HG03565 (cell line): ENCODE results near the gene DHX58.

ENCODE experiments used
- ATAC-seq: cut with Tn5 transposase; IDR thresholded peaks from one replicate; pipeline ENCODE4 v1.9.1; 2021; ENCODE audit warnings: mild to moderate bottlenecking, moderate library complexity; ENCODE audit not compliant: unreplicated experiment

DHX58 gene

GRCh38 chr17:42087736-42088705, 24.5 kb downstream of the DHX58 start:
- no peak for ATAC-seq

DNA sequence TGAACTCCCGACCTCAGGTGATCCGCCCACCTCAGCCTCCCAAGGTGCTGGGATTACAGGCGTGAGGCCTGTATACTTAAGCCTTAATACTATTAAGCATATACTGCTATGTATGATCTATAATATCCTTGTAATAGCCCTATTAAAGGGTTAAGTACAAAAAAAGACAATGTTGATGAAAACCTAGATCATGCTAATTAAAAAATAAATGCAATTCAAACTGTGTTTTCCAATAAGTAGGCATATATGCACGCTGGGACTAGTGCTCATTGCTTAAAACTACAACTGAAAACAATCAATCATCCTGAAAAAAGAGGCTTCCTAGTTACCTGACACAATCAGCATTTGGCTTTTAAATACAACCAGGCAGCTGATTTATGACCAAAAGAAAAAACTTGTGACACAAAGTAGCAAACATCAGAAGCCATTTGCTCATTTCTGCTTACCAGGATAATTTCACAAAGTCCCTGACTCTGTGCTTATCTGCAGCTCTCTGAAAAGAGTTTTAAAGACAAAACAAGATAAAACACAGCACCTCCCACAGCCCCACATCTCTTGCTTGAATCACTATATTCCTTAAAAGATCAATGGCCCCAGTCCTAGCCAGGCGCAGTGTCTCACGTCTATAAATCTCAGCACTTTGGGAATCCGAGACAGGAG, 25.3 kb downstream of the DHX58 start:
- ATAC-seq = no peak

GRCh38 chr17:42081516-42082129, 30.9 kb downstream of the DHX58 start:
- no peak for ATAC-seq

DNA sequence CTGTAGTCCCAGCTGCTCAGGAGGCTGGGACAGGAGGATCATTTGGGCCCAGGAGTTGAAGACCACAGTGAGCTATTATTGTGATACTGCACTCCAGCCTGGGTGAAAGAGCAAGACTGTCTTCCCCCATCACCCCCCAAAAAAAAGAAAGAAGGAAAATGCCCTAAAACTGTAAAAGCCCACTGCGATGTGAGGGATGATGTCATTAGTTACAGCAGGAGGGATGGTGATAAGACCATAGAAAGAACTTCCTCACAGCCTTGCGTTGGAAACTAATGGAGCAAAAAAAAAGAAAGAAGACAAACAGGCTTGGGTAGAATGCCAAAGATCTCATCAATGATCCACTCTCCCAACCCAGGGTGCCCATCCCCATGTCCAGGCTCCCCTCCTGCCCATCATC, 33.0 kb downstream of the DHX58 start:
- no peak for ATAC-seq

DNA sequence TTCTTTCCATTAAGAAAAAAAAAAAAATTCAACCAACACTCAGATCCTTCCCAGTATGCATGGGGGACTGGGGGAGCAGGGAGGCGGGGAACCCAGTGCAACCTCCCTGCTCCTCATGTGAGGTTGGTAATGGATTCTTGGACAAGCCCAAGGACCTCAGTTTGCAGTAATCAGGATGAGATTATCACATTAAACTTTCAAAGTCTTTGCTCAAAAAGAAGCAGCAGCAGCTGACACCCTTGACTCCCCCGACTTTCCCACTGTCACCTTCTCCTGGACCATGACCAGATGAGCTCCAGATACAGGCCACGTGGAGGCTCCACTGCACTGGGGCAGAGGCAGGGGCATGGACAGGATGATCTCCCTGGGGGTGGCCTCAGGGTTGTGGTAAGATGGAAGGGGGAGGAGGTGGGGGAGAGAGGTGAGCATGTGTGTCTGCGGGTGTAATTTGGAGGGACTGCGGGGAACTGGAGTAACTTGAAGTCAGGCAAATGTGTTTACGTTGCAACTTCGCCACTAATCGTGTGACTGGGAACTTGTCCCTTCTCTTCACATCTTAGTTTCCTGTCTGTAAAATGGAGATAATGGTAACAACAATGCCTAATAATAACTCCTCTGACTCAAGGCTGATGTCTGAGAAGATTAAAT, 34.0 kb downstream of the DHX58 start:
- no peak for ATAC-seq

GRCh38 chr17:42077755-42078154, 34.8 kb downstream of the DHX58 start:
- ATAC-seq = no peak

DNA sequence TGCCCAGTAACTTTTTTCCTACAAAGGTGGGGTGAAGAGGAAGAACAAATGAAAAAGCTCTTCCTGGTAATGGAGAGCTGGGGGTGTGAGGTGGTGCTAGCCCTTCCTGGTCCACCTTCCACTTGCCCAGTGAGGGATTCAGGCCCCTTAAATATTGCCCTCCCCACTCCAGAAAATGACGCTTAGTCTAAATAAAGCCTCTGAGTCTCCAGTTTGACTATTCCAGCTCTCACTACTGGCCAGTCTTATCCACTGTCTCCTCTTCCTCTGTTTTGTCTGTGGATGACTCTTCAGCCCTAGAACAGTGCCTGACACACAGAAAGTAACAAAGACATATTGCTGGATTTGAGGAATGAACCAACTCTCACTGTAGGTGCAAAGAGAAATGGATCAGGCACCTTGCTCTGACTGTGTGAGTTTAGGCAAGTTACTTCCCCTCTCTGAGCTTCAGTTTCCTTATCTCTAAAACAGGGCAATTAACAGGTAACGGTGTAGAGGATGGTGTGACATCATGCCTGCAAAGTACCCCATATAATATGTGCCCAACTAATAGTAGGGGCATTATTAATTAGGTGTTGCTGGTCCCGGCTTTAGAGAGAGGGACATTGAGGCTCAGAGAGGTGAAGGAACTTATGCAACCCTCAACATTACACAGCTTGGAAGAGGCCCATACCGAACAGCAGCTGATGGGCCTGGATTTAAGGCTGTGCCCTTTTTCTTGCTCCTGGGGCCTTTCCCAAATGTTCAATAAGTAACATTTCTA, 35.5 kb downstream of the DHX58 start:
- ATAC-seq = no peak

DNA sequence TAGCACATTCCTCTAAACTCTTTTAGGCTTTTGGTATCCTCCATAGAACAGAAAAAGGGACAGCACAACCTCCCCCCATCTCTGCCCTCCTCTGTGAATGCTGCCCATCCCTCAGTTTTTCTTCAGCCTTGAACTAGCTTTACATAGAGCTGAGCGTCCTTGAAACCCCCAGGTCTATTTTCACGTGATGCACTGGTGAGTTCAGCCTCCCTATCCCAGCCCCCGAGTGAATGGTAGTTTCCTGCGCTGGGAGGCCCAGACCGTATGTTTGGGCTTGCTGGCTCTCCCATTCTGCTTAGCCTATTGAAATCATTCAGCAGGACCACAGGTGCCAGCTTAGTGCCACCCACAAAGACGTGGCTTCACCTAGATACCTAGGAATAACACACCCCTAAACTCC, 36.7 kb downstream of the DHX58 start:
- ATAC-seq = no peak

DNA sequence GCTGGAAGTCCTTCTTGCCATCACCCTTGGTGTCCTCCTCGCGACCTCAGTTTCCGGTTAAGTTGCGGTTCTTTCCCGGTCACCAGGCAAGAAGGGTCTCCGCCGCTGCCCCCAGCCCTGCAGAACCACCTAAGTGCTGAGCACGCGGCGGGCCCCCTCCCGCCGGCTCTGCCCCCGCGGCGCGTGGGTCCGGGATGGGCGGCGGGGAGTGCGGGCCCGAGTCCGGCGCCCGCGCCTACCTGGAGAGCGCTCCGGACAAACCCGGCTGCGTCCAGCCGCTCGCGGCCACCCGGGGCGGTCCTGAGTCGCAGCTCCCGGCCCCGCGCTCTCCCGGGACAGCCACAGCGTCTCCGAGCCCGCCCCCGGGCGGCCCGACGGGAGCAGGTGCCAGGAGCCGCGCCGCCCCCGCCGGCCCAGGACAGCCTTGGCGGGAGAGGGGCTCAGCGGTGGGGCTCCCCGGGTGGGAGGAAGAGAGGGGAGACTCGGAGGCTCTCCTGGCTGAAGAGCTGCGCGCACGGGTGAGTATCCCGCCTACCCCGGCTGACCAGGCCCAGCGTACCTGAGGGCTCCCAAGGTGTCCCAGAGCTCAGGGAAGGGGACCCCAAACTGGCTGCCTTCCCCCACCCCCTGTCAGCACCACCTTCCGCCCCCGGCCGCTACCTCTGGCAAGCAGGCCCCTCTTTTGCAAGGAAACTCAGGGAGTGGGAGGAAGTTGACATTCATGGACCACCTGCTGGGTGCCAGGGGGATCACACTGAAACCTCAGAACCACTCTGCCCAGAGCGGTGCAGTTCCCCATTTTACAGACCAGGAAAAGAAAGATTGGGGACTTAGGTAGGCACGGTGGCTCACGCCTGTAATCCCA, 40.0 kb downstream of the DHX58 start:
- ATAC-seq = no peak

DNA sequence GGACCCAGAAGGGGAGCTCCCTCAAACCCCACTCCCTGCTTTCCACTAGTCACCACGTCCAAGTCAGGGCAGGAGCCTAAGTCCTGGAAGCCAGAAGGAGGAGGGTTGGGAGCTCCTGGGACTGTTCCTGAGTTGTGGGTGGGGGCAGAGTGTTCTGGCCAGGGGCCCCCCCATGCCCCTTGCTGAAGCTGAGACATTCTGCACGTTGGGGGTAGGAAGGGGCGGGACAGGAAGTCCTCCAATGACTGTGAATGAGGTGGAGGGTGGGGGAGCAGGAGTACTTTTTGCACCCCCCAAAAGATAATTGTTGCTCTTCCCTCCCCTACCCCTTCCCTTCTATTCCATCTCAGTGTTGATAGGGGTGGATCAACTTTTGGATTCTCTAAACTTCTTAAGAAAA, 40.7 kb downstream of the DHX58 start:
- ATAC-seq = no peak

- ATAC-seq = no peak
Measured at GRCh38 chr17:42068979-42069378, 43.5 kb downstream of the DHX58 start.

DNA sequence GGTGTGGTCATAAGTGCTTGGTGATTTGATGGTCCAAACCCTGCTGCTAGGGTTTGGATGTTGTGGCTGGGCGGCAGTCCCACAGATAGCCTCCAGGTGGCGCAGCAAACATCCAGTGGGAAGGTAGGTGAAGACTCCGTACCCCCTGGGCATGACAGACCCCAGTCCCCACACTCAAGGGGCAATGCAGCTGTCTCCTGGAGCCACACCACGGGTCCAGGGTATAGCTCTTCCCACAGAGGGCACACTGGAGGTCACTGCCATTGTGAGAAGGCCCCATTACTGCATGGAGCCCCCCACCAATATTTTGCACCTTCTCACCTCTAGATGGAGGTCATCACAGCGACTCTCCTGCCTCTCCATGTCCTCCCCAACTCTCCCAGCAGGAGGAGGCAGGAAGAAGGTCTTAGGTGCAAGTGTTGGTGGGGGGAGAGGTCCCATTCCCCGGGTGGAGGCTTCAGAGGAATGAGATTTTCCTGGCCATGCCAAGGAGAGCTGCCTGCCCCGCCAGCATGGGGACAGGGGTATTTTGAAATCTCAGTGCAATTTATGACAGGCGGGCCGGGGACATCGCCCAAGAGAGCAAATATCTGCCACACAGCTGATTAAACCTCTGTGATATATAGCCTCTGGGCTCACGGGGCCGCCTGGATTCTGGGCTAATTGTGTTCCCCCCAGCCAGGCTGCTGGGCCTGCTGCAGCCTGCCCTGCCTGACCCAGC, 45.0 kb downstream of the DHX58 start:
- ATAC-seq = no peak

DNA sequence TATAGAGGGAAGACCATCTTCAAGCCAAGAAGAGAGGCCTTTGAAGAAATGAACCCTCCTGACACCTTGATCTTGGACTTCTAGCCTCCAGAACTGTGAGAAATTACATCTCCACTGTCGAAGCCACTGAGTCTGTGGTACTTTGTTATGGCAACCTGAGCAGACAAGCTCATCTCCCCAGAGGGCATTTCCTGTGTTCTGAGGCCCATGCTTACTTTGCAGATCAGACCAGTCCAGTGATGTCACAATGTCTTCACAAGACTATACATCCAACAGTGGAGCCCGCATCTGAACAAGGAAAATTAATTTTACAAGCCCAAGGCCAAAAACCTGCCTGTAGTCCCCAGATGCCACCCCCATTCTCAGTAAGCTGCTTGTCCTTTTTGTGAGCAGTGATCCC, 47.3 kb downstream of the DHX58 start:
- ATAC-seq = no peak

GRCh38 chr17:42062681-42063080, 49.8 kb downstream of the DHX58 start:
- no peak for ATAC-seq

DNA sequence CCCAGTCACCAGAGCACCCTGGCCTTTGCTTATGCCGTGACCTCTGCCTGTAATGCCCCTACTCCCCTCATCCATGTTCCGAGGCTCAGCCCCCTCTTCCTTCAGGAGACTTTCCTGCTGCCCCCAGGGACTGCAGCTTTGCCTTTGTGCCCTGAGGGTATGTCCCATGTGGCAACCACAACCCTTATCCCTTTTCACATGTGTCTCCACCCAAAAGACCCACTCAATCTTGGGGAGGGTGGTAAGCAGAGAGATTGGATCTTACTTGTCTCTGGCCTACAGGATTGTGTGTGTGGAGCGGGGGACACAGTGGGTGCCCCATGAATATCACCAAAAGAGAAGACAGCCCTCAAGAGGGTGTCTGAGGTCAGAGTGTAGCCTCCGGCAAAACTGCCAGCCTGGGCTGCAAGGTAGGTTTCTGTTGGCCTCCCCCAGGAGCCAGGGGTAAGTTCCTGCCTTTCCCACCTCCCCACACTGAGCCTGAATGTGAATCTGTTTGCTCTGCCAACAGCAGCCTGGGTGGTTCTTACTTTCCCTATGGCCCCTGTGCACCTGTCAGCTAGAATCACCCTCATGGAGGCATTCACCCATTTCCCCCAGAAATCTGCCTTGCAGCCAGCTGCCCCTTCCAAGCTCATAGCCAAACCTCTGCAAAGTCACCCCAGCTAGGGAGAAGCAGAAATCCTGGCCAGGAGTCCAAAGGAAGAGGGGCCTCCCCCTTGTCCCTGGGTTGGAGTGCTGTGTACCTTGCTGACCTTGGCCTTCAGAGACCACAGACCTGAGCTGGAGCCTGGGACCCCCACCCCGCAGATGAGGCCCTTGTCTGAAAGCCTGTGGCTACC, 50.6 kb downstream of the DHX58 start:
- no peak for ATAC-seq

GRCh38 chr17:42060231-42060630, 52.3 kb downstream of the DHX58 start:
- ATAC-seq = no peak

- ATAC-seq = no peak
Measured at GRCh38 chr17:42059815-42060214, 52.7 kb downstream of the DHX58 start.

- no peak for ATAC-seq
Measured at GRCh38 chr17:42058063-42058462, 54.5 kb downstream of the DHX58 start.
